CD4-positive, alpha-beta T cell treated with Interleukin-17A for 4 hours (primary cell): ENCODE measurements around the gene CKAP4.

ENCODE experiments used
- DNase-seq: peaks from one replicate; pipeline ENCODE4 v3.0.0-alpha.2; 2020; ENCODE audit warnings: mixed read lengths

CKAP4 gene

DNA sequence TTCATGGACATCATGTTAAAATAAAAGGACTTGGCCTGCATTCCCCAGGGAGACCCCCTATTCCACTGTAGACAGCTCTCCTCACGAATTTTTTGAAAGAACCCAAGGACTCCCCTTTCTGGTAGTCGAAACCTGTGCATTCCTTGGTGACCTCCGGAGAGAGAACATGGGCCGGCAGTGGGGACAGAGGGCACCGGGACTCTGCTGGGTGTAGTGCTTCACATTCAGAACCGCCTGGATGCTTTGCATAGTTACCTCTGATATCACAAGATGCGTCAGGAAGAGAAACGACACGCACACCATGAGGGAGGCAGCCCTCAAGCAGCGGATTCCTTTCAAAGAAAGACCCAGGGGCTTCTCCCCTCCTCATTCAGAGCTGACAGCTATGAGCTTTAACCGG is 9.7 kb downstream of the CKAP4 start:
- no peak for DNase-seq

- DNase-seq: no peak
These were observed 12.1 kb downstream of the CKAP4 start for GRCh38 chr12:106235770-106236169.

DNA sequence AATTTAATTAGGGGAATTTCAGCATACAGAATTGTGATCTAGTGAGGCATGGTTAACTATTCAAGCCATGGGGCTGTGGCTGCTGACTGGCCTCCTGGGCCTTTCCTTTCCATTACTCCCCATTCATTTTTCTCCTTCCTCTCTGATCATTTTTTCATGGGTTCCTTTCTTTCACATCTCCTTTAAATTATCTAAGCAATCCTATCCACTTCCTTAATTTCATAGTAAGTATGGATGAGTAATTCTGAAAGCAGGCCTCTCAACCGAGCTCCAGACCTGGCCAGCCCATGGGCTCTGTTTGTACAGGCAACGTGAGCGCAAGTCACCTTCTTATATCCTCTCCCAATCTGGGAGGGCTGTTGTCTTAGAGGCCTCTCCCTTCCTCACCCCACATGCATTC is 13.4 kb downstream of the CKAP4 start:
- DNase-seq: no peak

- no peak for DNase-seq
These were observed 14.8 kb downstream of the CKAP4 start for GRCh38 chr12:106233011-106233410.

DNA sequence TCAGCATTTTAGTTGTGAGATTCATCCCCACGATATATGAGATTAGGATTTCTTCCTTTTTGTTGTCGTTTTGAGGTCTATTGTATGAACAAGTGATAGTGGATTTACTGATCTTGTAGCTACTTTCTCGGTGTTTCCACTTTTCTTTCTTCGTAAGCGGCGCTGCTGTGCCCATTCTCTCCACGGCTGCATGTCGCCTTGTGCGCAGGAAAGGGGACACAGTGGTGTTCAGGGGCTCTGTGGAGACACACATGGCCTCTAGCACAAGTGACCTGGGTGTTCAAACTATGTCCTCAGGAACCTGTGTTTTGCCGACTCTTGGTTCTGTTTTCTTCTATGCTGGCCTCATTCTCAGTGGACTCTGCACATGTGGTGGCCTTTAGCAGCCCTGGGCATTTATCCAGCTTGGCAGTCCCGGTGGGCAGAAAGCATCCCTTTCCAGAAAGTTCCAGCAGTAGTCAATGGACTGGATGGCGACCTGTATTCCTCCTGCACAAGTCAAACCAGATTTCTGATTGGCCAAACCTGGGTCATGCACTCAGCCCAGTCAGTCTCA is 18.7 kb downstream of the CKAP4 start:
- DNase-seq: no peak

- DNase-seq: no peak
These were observed 19.5 kb downstream of the CKAP4 start for GRCh38 chr12:106228320-106228710.

GRCh38 chr12:106227641-106228319 is 20.0 kb downstream of the CKAP4 start:
- peak; percentile 64 for DNase-seq

GRCh38 chr12:106226884-106227640 is 20.8 kb downstream of the CKAP4 start:
- DNase-seq: peak; percentile 35

DNA sequence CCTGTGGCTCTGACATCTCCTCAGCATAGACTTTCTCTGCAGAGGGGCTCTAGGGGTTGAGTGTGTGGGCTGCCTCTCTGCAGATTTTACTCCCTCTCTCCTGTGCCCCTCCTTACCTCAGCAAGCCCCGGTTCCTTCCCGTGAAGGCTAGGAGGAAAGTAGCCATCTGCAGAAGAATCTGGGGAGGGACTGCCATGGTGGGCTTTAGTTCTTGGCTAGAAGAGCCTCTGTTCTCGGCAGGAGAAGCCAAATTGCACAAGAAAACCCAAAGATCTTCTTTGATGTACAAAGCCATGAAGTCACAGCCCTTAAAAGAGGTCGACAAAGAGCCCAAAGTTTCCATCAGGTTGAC is 23.5 kb downstream of the CKAP4 start:
- DNase-seq: no peak

DNA sequence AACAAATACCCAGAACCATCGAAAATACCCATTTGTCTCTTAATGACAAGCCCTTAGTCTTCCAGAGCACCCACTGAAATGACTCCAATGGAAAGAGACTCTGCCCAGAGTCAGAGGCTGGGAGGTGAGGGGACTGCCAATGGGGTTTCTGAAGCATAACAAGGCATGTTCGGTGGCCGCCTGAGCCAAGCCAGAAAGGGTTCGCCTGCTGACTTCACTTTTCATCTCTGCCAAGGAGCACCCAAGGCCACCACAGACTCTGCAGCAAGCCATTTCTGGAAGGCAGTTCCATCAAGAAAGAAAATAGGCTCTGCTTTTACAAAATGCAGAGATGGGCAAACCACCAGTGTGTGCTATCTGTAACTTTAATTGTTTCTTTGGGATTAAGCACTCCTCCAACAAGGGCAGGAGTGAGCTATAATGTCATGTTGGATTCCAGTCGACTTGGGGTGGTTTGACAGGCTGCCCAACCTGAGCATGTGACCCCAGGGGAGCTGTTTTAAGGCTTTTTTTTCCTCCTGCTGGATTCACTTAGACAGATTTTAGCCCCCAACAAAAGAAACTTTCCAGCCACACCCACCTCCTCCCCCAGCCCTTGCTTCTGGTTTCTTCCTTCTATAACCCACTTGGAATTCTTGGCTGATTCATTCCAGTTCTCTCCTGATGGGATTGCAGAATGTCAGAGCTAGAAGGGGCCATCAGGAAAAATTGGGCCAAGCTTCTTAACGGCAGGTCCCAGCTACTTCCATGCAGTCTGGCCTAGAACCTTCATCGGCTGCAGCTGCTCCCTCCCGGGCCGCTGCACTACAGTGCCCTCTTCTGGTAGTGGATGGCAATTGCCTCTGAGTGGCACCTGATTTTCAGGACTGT is 24.1 kb downstream of the CKAP4 start:
- peak; percentile 77 for DNase-seq

- no peak for DNase-seq
These were observed 27.3 kb downstream of the CKAP4 start for GRCh38 chr12:106220536-106220935.

DNA sequence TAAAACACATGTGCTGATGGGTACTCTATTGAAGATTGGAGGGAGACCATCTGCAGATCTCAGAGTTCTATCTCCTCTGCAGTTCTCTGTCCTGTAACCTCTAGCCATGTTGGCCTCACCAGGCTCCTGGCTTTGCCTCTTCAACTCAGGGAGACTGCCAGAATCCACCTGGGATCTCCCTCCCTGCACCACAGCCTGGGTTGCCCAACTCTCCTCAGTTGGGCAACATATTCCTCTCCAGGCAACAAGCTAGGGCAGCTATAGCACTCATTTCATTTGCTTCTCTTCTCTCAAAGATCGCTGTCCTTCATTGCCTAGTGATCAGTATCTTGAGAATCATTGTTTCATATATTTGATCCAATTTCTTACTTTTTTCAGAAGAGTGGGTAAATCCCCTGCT is 28.8 kb downstream of the CKAP4 start:
- no peak for DNase-seq

DNA sequence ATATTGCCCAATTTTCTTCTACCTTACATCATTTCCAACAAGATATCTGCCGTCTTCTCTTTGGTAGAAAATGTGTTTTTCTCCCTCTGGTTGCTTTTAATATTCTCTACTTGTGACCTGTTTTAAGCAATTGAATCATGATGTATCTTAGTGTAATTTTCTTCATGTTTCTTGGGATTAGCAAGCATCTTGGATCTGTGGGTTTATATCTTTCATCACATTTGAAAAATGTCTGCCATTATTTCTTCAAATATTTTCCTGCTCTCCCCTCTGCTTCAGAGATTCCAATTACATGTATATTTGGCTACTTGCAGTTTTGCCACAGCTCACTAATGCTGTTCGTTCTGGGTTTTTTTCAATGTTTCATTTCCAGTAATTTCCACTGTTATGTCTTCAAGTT is 30.1 kb downstream of the CKAP4 start:
- DNase-seq: no peak

- DNase-seq: no peak
These were observed 33.2 kb downstream of the CKAP4 start for GRCh38 chr12:106214571-106214970.

GRCh38 chr12:106213662-106214061 is 34.2 kb downstream of the CKAP4 start:
- DNase-seq: no peak

GRCh38 chr12:106211973-106212372 is 35.8 kb downstream of the CKAP4 start:
- no peak for DNase-seq

- no peak for DNase-seq
These were observed 42.4 kb downstream of the CKAP4 start for GRCh38 chr12:106205208-106206069.

DNA sequence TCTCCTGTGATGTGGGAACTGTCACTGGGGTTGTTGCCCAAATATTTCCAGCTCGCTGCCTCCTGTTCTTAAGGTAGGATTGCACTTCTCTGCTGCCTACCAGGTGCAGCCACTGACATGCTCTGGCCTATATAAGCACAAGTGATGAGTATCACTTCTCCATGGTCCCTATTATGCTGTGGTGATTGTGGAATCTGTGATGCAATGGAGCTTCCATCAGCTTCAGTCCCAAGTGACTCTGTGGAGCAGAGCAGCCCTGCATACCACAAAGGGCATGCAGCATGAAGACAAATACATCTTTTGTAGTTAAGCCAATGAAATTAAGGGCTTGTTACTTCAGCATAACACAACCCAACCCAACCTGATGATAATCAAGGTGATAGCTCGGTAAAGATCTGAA is 43.5 kb downstream of the CKAP4 start:
- no peak for DNase-seq

DNA sequence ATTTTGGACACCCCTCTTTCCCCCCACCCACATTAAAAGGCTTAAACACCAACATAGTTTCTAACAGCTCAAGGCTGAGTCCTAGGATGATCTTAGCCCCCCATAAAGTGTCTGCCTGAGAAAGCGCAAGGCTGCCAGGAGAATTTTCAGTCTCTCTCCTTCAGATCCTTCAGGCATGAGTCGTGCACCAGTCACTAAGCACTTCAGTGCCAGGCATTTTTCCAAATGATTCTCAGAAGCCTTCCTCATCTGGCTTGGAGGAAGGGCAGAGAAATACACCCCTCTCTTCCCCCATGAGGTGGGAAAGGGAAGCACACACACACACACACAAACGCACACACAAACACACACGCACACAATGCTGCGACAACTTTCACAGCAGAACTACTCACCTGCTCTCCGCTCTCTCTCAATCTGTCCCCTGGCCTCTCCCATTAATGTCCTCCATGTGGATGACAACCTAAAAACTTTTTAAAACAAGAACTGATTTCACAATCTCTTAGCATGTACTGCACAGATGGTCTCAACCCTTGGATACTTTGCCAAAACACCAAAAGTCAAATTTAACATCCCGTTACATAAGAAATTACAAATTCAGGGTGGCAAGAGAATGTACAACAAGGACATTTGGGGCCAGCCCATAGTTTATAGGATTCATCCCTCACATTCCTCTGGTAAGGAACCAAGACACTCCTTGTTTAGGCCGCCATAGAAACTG is 49.8 kb downstream of the CKAP4 start:
- no peak for DNase-seq

- no peak for DNase-seq
These were observed 52.2 kb downstream of the CKAP4 start for GRCh38 chr12:106195621-106196027.

- no peak for DNase-seq
These were observed 53.5 kb downstream of the CKAP4 start for GRCh38 chr12:106194351-106194750.
